ENCODE measurements around the gene MEGF11.

- no peak for TF ChIP-seq CTCF (IDR thresholded peaks at IDR 0.05)
- TF ChIP-seq POLR2A (IDR thresholded peaks at IDR 0.05): no peak
- no peak for TF ChIP-seq POLR2AphosphoS5 (IDR thresholded peaks at IDR 0.05)
Observed at GRCh38 chr15:65993762-65994161, 259.8 kb downstream of the MEGF11 start.

All from breast epithelium (tissue), 3 donors.